Epidermal melanocyte (primary cell): ENCODE data around the gene BRICD5.

Source experiments
- DNase-seq: peaks from one replicate; pipeline ENCODE4 v3.0.0; 2011; ENCODE audit warnings: low spot score; ENCODE audit not compliant: insufficient read length

Gene BRICD5

GRCh38 chr16:2181952-2182351, 28.7 kb downstream of the BRICD5 start:
- no peak for DNase-seq

GRCh38 chr16:2180962-2181923, 29.4 kb downstream of the BRICD5 start:
- DNase-seq = no peak

DNA sequence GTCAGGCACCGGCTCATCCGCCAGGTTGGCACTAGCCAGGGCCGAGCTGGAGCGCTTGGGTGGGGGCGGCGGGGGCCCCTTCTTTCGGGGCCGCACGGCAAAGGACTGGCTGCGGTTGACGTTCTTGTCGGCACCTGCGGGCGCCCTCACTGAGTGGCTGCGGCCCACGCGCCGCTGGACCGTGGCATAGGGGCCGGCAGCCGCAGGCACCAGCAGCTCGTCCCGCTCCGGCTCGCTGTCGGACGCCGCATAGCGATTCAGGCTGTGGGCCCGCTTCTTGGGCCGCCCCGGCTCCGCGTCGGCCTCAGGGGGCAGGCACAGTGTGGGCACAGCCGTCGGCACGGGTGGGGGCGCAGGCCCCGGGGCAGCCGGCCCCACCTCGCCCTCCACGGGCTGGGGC, 30.2 kb downstream of the BRICD5 start:
- DNase-seq = no peak

DNA sequence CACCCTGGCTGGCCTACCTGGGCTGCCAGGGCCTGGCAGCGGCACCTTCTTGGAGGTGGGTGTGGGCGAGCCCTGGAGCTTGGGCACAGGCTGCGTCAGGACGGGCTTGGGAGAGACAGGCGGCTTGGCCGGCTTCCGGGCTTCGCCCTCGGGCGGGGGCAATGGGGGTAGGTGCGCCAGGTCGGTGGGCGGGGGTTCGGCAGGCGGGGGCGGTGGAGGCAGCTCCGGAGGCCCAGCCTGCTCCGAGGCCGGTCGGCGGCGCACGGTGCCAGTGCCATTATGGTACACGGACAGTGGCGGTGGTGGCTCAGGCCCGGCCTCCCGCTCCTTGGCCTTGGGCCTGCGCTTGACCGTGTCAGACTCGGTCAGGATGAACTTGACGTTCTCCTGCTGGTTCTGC, 31.1 kb downstream of the BRICD5 start:
- no peak for DNase-seq

- DNase-seq = no peak
Observed at GRCh38 chr16:2179107-2179501, 31.6 kb downstream of the BRICD5 start.

- no peak for DNase-seq
Observed at GRCh38 chr16:2178321-2179106, 32.1 kb downstream of the BRICD5 start.

GRCh38 chr16:2177561-2177960, 33.1 kb downstream of the BRICD5 start:
- DNase-seq = no peak

- DNase-seq = no peak
Observed at GRCh38 chr16:2177101-2177500, 33.6 kb downstream of the BRICD5 start.

- DNase-seq = no peak
Observed at GRCh38 chr16:2176047-2176446, 34.6 kb downstream of the BRICD5 start.

DNA sequence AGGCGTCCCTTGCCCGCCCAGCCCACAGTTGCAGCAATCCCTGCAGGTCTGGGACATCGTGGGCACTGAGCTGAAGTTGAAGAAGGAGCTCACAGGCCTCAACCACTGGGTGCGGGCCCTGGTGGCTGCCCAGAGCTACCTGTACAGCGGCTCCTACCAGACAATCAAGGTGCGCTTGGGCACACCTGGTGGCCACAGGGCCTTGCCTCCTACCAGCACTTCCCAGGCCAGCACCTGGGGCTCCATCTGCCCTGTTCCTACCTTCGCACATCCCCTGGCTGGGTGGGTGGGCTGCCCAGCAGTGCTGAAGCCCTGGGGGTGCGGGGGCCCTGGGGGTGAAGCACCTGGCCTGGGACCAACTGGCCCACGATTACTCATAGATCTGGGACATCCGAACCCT, 35.2 kb downstream of the BRICD5 start:
- DNase-seq = no peak

DNA sequence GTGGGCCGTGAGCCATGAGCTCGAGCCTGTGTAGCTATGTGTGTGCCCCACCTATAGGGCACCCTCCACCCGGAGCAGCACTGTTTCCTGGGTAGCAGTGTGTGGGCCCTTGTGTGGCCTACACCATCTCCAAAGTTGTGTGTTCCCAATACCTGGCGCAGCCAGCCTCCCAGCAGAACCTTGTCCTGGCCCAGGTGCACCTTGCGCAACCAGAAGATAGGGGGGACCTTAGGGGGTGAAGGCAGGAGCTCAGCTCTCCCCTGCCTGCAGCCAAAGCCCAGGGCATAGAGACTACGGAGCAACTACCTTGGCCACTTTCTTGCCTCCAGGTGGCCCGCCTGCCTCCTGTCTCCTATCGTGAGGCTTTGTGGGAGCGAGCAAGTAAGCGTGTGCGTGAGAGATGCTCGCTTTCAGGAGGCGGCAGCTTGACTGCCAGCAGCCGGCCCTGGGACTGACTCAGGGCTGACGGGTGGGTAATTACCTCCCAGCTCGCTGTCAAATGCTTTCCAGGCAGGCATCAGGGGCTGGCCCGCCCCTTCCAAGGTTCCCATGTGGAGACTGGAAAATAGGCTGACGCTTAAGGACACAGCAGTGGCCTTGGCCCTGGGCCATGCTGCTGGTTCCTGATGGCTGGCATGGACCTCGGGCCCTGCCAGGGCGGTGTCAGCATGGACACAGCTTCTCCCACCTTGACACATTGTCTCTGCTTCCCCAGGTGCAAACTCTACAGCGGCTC, 36.1 kb downstream of the BRICD5 start:
- no peak for DNase-seq

GRCh38 chr16:2173916-2174315, 36.7 kb downstream of the BRICD5 start:
- DNase-seq = no peak

DNA sequence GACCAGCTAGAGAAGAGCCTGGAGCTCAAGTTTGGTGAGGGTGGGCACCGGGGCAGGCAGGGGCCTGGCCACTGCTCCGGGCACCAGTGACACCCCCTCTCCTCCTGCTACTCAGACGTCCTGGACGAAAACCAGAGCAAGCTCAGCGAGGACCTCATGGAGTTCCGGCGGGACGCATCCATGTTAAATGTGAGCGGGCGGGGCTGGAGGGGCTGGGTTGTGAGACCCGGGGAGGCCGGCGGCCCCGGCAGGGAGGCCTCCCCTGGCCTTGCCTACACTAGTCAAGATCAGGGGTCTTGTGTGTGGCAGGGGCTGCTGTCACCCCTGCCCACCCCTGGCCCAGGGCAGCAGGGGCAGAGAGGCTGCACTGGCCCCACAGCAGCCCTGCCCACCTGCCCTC, 37.3 kb downstream of the BRICD5 start:
- DNase-seq = no peak

GRCh38 chr16:2172688-2173335, 37.9 kb downstream of the BRICD5 start:
- DNase-seq = no peak

GRCh38 chr16:2171601-2172178, 39.0 kb downstream of the BRICD5 start:
- DNase-seq = no peak

GRCh38 chr16:2170587-2171435, 39.9 kb downstream of the BRICD5 start:
- DNase-seq = no peak

DNA sequence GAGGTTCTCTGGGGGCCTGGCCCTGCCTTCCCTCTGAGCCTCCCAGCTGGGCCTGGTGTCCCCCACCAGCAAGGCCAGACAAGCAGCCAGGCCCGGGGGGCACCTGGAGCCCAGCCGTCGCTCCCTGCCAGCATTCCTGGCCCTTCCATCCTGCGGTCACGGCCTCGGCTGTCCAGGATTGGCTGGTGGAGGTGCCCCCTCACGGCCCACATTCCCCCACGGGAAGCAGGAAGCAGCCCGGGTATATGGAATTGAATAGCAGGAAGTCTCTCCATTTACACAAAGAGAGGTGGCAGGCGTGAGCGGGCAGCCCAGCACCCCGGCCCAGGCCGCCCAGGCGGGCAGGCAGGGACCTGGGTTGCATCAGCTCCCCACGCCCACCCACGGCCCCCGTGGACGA, 40.6 kb downstream of the BRICD5 start:
- DNase-seq = no peak

DNA sequence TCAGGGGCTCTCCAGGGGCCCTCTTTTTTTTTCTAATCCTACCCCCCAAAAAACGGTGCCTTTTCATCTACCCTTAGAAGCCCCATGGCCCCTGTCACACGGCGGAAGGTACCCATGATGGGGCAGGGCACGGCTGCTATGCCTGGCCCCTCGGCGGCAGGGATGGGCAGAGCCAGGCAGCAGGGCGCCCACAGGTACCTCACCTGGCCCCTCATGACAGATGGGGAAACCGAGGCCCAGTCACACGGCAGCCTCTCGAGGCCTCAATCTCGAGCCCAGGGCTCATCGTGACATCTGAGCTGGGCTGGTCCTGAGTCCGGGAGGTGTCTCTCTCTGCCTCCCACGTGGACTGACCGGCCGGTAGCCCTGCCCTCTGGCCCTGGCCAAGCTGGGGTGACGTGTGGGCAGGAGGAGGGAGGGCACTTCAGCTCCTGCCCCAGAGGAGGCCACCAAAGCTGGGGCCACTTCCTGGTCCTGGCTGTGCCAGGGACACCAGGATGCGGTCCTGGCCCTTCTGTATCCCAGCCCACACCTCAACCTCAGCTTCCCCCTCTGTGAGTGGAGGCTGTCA, 43.5 kb downstream of the BRICD5 start:
- DNase-seq = no peak

GRCh38 chr16:2166263-2167067, 44.2 kb downstream of the BRICD5 start:
- no peak for DNase-seq
